ENCODE data around the gene CDCA8.

GRCh38 chr1:37650173-37650572 lies 42.1 kb upstream of the CDCA8 start:
- no peak for TF ChIP-seq CTCF (IDR thresholded peaks at IDR 0.05; ENCODE audit: low read depth, low read length)
- no peak for TF ChIP-seq EZH2phosphoT487 (IDR thresholded peaks at IDR 0.05; ENCODE audit: low read depth)

Data from OCI-LY3 (cell line).